Trophoblast cell (in vitro differentiated cells and primary cell): ENCODE results near the gene RIT2.

Experiments
- DNase-seq, 2 donors: peaks; one replicate each; pipeline ENCODE4 v3.0.0-alpha.2; 2016
- H2AFZ ChIP-seq: 2 replicates; pipeline ENCODE4 v1.6.1; 2013; ENCODE audit warnings: low read length, moderate library complexity, mild to moderate bottlenecking; ENCODE audit not compliant: insufficient read depth, poor library complexity
- H2AK5ac ChIP-seq: 2 replicates; pipeline ENCODE4 v1.6.1; 2013; ENCODE audit warnings: mild to moderate bottlenecking, low read length
- H2BK120ac ChIP-seq: 2 replicates; pipeline ENCODE4 v1.6.1; 2013; ENCODE audit warnings: low read length, mild to moderate bottlenecking, moderate library complexity; ENCODE audit not compliant: insufficient read depth, poor library complexity
- H2BK12ac ChIP-seq: 2 replicates; pipeline ENCODE4 v1.6.1; 2013; ENCODE audit warnings: mild to moderate bottlenecking, low read length, moderate library complexity
- H2BK5ac ChIP-seq: 2 replicates; pipeline ENCODE4 v1.6.1; 2013; ENCODE audit warnings: low read length, low read depth, moderate library complexity, mild to moderate bottlenecking; ENCODE audit not compliant: poor library complexity
- H3K14ac ChIP-seq: 2 replicates; pipeline ENCODE4 v1.6.1; 2013; ENCODE audit warnings: mild to moderate bottlenecking, low read length
- H3K18ac ChIP-seq: 2 replicates; pipeline ENCODE4 v1.6.1; 2013; ENCODE audit warnings: mild to moderate bottlenecking, low read length
- H3K23ac ChIP-seq: 2 replicates; pipeline ENCODE4 v1.6.1; 2013; ENCODE audit warnings: low read length
- H3K27ac ChIP-seq: 2 replicates; pipeline ENCODE4 v1.5.1; 2013; ENCODE audit warnings: low read depth, mild to moderate bottlenecking, inconsistent platforms, low read length, moderate library complexity
- H3K27me3 ChIP-seq: 2 replicates; pipeline ENCODE4 v1.6.1; 2013; ENCODE audit warnings: inconsistent platforms, mild to moderate bottlenecking, low read length, moderate library complexity; ENCODE audit not compliant: insufficient read depth
- H3K36me3 ChIP-seq, 2 experiments: 1 replicate in 1 of 2; 2 replicates in 1 of 2; pipeline ENCODE4 v1.6.1; 2013; ENCODE audit warnings: low read length in 2 of 2, mild to moderate bottlenecking in 2 of 2, moderate library complexity in 1 of 2; ENCODE audit not compliant: insufficient read depth in 2 of 2, control insufficient read depth in 1 of 2
- H3K4ac ChIP-seq: 2 replicates; pipeline ENCODE4 v1.6.1; 2013; ENCODE audit warnings: low read depth, mild to moderate bottlenecking, low read length, moderate library complexity
- H3K4me1 ChIP-seq, 2 experiments: 1 replicate in 1 of 2; 2 replicates in 1 of 2; pipeline ENCODE4 v1.6.1; 2013; ENCODE audit warnings: low read length in 2 of 2, mild to moderate bottlenecking in 2 of 2, moderate library complexity in 1 of 2; ENCODE audit not compliant: insufficient read depth in 2 of 2, control insufficient read depth in 1 of 2
- H3K4me2 ChIP-seq: 2 replicates; pipeline ENCODE4 v1.6.1; 2013; ENCODE audit warnings: inconsistent platforms, mild to moderate bottlenecking, low read length, moderate library complexity
- H3K4me3 ChIP-seq: 2 replicates; pipeline ENCODE4 v1.5.1; 2013; ENCODE audit warnings: mild to moderate bottlenecking, low read depth, low read length, inconsistent platforms
- H3K79me1 ChIP-seq: one replicate; pipeline ENCODE4 v1.6.1; 2013; ENCODE audit warnings: low read length
- H3K79me2 ChIP-seq: 2 replicates; pipeline ENCODE4 v1.6.1; 2013; ENCODE audit warnings: low read length, mild to moderate bottlenecking; ENCODE audit not compliant: control insufficient read depth, insufficient read depth, poor library complexity
- H3K9ac ChIP-seq: 2 replicates; pipeline ENCODE4 v1.6.1; 2013; ENCODE audit warnings: mild to moderate bottlenecking, low read length
- H3K9me3 ChIP-seq: 2 replicates; pipeline ENCODE4 v1.6.1; 2013; ENCODE audit warnings: low read depth, mild to moderate bottlenecking, control low read depth, inconsistent platforms, low read length; ENCODE audit not compliant: insufficient read depth
- H4K12ac ChIP-seq: 2 replicates; pipeline ENCODE4 v1.6.1; 2013; ENCODE audit warnings: low read depth, mild to moderate bottlenecking, low read length, moderate library complexity
- H4K8ac ChIP-seq: 2 replicates; pipeline ENCODE4 v1.6.1; 2013; ENCODE audit warnings: low read depth, mild to moderate bottlenecking, low read length, moderate library complexity
- H4K91ac ChIP-seq: one replicate; pipeline ENCODE4 v1.6.1; 2013; ENCODE audit warnings: low read depth, mild to moderate bottlenecking, low read length, moderate library complexity
- WGBS: extraction: QIAGEN DNeasy Blood & Tissue Kit; methylation state at CpG from one replicate; pipeline ENCODE4 v1.1.7; 2013; ENCODE audit warnings: missing lambda C conversion rate; ENCODE audit not compliant: insufficient read length, insufficient coverage; ENCODE audit errors: extremely low coverage; 5-methylcytosine and 5-hydroxymethylcytosine counted together

The RIT2 gene

DNA sequence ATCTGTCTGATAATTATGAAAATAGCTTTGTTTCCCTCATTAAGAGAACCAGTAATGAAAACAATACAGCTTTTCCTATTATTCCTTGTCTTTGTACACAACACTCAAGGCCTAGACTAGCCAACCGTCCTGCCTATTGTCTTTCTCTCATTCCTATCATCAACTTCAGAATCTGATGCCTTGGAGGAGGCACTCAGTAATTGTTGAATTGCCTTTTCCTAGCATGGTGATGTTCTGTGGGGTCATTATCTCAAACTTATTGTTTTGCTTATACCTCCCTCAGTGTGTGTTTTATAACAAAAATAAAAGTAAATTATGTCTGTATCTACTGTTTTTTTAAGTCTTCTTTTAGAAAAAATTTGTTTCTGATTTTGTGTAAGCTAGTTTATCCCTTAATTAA, 208.7 kb downstream of the RIT2 start:
- no peak overlapping the region for H3K23ac ChIP-seq

DNA sequence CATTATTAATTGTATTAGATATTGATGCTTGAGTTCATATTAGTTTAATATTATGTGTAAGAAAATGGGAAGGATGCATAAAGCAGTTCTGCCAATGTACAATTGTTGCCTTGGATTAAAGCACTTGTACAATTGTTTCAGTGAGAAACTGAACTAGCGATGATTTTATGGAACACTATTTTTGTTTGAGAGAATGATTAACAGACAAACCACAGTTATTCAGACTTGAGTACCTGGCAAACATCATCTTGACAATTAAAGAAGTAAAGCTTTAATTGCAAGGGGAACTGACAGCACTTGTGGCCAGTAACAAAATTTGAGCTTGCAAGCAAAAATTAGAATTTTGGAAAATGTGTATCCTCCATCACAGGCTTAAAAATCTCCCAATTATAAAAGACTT, 214.3 kb downstream of the RIT2 start:
- Histone ChIP-seq H3K4ac (no peak overlapping the region), H2BK5ac (no peak overlapping the region), H2BK120ac (no peak overlapping the region), H4K8ac (no peak overlapping the region), H3K36me3 (no peaks in the 10 kb centered on the region), H3K23ac (no peak overlapping the region), H2BK12ac (no peak overlapping the region), H3K9ac (no peak overlapping the region), H3K18ac (no peak overlapping the region), H3K27me3 (no peaks in the 10 kb centered on the region), H3K14ac (no peak overlapping the region), H2AFZ (no peak overlapping the region), H4K12ac (no peak overlapping the region), H3K79me2 (no peaks in the 10 kb centered on the region), H3K79me1 (no peaks in the 10 kb centered on the region), H2AK5ac (no peak overlapping the region), H3K4me1 (no peaks in the 10 kb centered on the region), H4K91ac (no peak overlapping the region), H3K9me3 (no peaks in the 10 kb centered on the region), H3K27ac (no peak overlapping the region), H3K4me2 (no peak overlapping the region), H3K4me3 (no peak overlapping the region)
- no peak for DNase-seq
- WGBS: no CpG with 5 or more reads among the region's 1 CpG

More for the DNA sequence above, 208.7 kb downstream of the RIT2 start:
- no peaks in the 10 kb centered on the region for H3K4me1 ChIP-seq
- no peak overlapping the region for H3K4me2 ChIP-seq
- DNase-seq: no peak
- H3K18ac ChIP-seq: no peak overlapping the region
- no peak overlapping the region for H2BK120ac ChIP-seq
- H3K27me3 ChIP-seq: no peaks in the 10 kb centered on the region
- no peak overlapping the region for H3K4me3 ChIP-seq
- no peak overlapping the region for H2BK12ac ChIP-seq
- no peaks in the 10 kb centered on the region for H3K36me3 ChIP-seq
- no peak overlapping the region for H3K4ac ChIP-seq
- WGBS: no CpG with 5 or more reads among the region's 1 CpG
- no peak overlapping the region for H2AFZ ChIP-seq
- H2BK5ac ChIP-seq: no peak overlapping the region
- no peak overlapping the region for H3K14ac ChIP-seq
- H3K9ac ChIP-seq: no peak overlapping the region
- no peak overlapping the region for H2AK5ac ChIP-seq
- H4K91ac ChIP-seq: no peak overlapping the region
- no peaks in the 10 kb centered on the region for H3K79me1 ChIP-seq
- H3K9me3 ChIP-seq: no peaks in the 10 kb centered on the region
- H4K8ac ChIP-seq: no peak overlapping the region
- H3K27ac ChIP-seq: no peak overlapping the region
- H3K79me2 ChIP-seq: no peaks in the 10 kb centered on the region
- H4K12ac ChIP-seq: no peak overlapping the region

- Histone ChIP-seq H3K18ac (no peak overlapping the region), H3K36me3 (no peaks in the 10 kb centered on the region), H2BK120ac (no peak overlapping the region), H3K9me3 (no peaks in the 10 kb centered on the region), H4K8ac (no peak overlapping the region), H3K23ac (no peak overlapping the region), H3K4me2 (no peak overlapping the region), H3K4me1 (no peaks in the 10 kb centered on the region), H2BK12ac (no peak overlapping the region), H3K4ac (no peak overlapping the region), H4K12ac (no peak overlapping the region), H4K91ac (no peak overlapping the region), H3K9ac (no peak overlapping the region), H3K79me1 (no peaks in the 10 kb centered on the region), H3K27ac (no peak overlapping the region), H3K4me3 (no peak overlapping the region), H3K27me3 (no peaks in the 10 kb centered on the region), H3K79me2 (no peaks in the 10 kb centered on the region), H3K14ac (no peak overlapping the region), H2AFZ (no peak overlapping the region), H2AK5ac (no peak overlapping the region), H2BK5ac (no peak overlapping the region)
- no CpG with 5 or more reads among the region's 2 CpGs for WGBS
- no peak for DNase-seq
Measured at GRCh38 chr18:42893977-42894376, 221.5 kb downstream of the RIT2 start.

DNA sequence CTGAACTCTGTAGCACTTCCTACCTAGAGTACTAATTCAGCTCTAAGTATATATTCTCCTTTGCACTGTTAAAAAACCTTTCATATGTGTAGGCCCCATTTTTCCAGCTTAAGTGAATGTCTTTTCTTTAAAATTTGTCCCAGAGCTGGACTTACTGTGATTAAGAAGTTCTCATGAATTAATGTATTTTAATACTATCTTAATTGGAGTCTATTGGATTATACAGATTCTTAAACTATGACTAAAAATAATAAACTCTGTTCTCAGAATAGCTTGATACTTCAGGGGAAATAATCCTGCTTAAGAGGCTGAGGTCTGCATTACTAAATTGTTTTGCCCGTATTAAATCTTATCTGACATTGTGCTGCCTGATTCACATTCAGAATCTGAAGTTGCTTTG, 223.3 kb downstream of the RIT2 start:
- no peak overlapping the region for H3K27ac ChIP-seq
- no peak overlapping the region for H3K4me3 ChIP-seq
- no peak overlapping the region for H3K4ac ChIP-seq
- no CpG with 5 or more reads among the region's 1 CpG for WGBS
- no peak overlapping the region for H3K4me2 ChIP-seq
- H2BK5ac ChIP-seq: no peak overlapping the region
- H3K79me2 ChIP-seq: no peaks in the 10 kb centered on the region
- no peak overlapping the region for H4K12ac ChIP-seq
- no peaks in the 10 kb centered on the region for H3K4me1 ChIP-seq
- no peak overlapping the region for H4K91ac ChIP-seq
- no peak overlapping the region for H2BK120ac ChIP-seq
- no peaks in the 10 kb centered on the region for H3K79me1 ChIP-seq
- H3K9me3 ChIP-seq: no peaks in the 10 kb centered on the region
- no peak overlapping the region for H2BK12ac ChIP-seq
- H2AK5ac ChIP-seq: no peak overlapping the region
- H3K27me3 ChIP-seq: no peaks in the 10 kb centered on the region
- H3K23ac ChIP-seq: no peak overlapping the region
- no peaks in the 10 kb centered on the region for H3K36me3 ChIP-seq
- H2AFZ ChIP-seq: no peak overlapping the region
- no peak for DNase-seq
- no peak overlapping the region for H3K18ac ChIP-seq
- no peak overlapping the region for H4K8ac ChIP-seq
- H3K14ac ChIP-seq: no peak overlapping the region
- H3K9ac ChIP-seq: no peak overlapping the region
